B cell (primary cell): ENCODE measurements around the gene IER5L. TPM values are rescaled to one million over a fixed set of nuclear protein-coding genes. Genes with fewer than 3 reads are reported as not detected.

Experiments used
- ATAC-seq: fragments of 200-7000 bp; cut with Tn5 transposase; one replicate; pipeline ENCODE4 v1.10.0; 2021; ENCODE audit warnings: low read depth, mild to moderate bottlenecking, moderate number of reproducible peaks, moderate library complexity
- CTCF ChIA-PET: fragments of 350-600 bp; sonication (Branson Sonifier 250); formaldehyde crosslinking; loops from one replicate; lab custom pipeline; 2021; ENCODE audit warnings: antibody characterized with exemption, inconsistent platforms; lab: Charles Lee
- POLR2A ChIA-PET: fragments of 350-600 bp; sonication (Branson Sonifier 250); formaldehyde crosslinking; loops from one replicate; lab custom pipeline; 2021; ENCODE audit warnings: antibody characterized with exemption; lab: Charles Lee
- DNase-seq: peaks from one replicate; pipeline ENCODE4 v3.0.0; 2013
- H2AFZ ChIP-seq: 2 replicates; pipeline ENCODE4 v1.6.1; 2012; ENCODE audit warnings: mild to moderate bottlenecking, low read depth, low read length; ENCODE audit not compliant: insufficient read depth, poor library complexity, severe bottlenecking
- H3K27ac ChIP-seq, 2 donors: 1 replicate in 1 of 2; 2 replicates in 1 of 2; pipeline ENCODE4 v1.5.1; 2012 to 2013; ENCODE audit warnings: low read length in 2 of 2, mild to moderate bottlenecking in 2 of 2, moderate library complexity in 1 of 2
- H3K27me3 ChIP-seq, 4 experiments: fragments of 200-600 bp in 1 of 4; sonication (generic) in 1 of 4; replicated peaks in 1 of 4; 1 replicate in 2 of 4; 2 replicates in 2 of 4; pipeline versions ENCODE4 v1.6.1 to v1.7.0; 2013 to 2016; ENCODE audit warnings: low read length in 3 of 4, mild to moderate bottlenecking in 2 of 4, mixed read lengths in 1 of 4, moderate library complexity in 1 of 4; ENCODE audit not compliant: insufficient read depth in 4 of 4, control insufficient read depth in 3 of 4; ENCODE audit errors: control extremely low read depth in 1 of 4
- H3K36me3 ChIP-seq, 2 experiments: replicated peaks in 1 of 2; 1 replicate in 1 of 2; 2 replicates in 1 of 2; pipeline versions ENCODE4 v1.6.1 to v1.7.1; 2013; ENCODE audit warnings: low read length in 1 of 2; ENCODE audit not compliant: insufficient read depth in 2 of 2, control insufficient read depth in 1 of 2; ENCODE audit errors: control extremely low read depth in 1 of 2, extremely low read depth in 1 of 2
- H3K4me1 ChIP-seq, 2 donors: fragments of 200-600 bp in 1 of 2; sonication (generic) in 1 of 2; 1 replicate in 1 of 2; 2 replicates in 1 of 2; pipeline versions ENCODE4 v1.5.1 to v1.6.1; 2013 to 2017; ENCODE audit warnings: low read length in 2 of 2; ENCODE audit not compliant: control insufficient read depth in 2 of 2, insufficient read depth in 2 of 2
- H3K4me2 ChIP-seq: replicated peaks from 2 replicates; pipeline ENCODE3; 2012; ENCODE audit warnings: mild to moderate bottlenecking, low read depth, low read length; ENCODE audit not compliant: poor library complexity, severe bottlenecking
- H3K4me3 ChIP-seq, 5 experiments: fragments of 200-600 bp in 1 of 5; sonication (generic) in 1 of 5; 1 replicate in 3 of 5; 2 replicates in 2 of 5; pipeline versions ENCODE4 v1.5.1 to v1.7.0; 2011 to 2016; ENCODE audit warnings: low read length in 4 of 5, mild to moderate bottlenecking in 4 of 5, low read depth in 2 of 5, control low read depth in 1 of 5, moderate library complexity in 1 of 5; ENCODE audit not compliant: insufficient read depth in 1 of 5; ENCODE audit errors: control extremely low read depth in 1 of 5, extremely low read depth in 1 of 5
- H3K79me2 ChIP-seq: fragments of 200-600 bp; sonication (generic); one replicate; pipeline ENCODE4 v1.6.0; 2016; ENCODE audit warnings: low read length; ENCODE audit not compliant: control insufficient read depth, insufficient read depth
- H3K9ac ChIP-seq: fragments of 200-600 bp; sonication (generic); 2 replicates; pipeline ENCODE4 v1.6.1; 2017; ENCODE audit warnings: mild to moderate bottlenecking, low read length, moderate library complexity
- H3K9me3 ChIP-seq, 3 donors: one replicate each; pipeline versions ENCODE4 v1.6.1 to v1.7.1; 2013; ENCODE audit warnings: low read length in 2 of 3; ENCODE audit not compliant: control insufficient read depth in 2 of 3, insufficient read depth in 1 of 3; ENCODE audit errors: control extremely low read depth in 1 of 3
- H4K20me1 ChIP-seq: 2 replicates; pipeline ENCODE4 v1.6.0; 2012; ENCODE audit warnings: mild to moderate bottlenecking, low read length; ENCODE audit not compliant: insufficient read depth, control insufficient read depth, poor library complexity, severe bottlenecking
- H3K27ac Mint-ChIP-seq: one replicate; pipeline ENCODE4 v1.8.0; 2021; ENCODE audit warnings: mixed read lengths
- H3K27me3 Mint-ChIP-seq: one replicate; pipeline ENCODE4 v1.8.0; 2021; ENCODE audit warnings: mixed read lengths
- H3K4me1 Mint-ChIP-seq: one replicate; pipeline ENCODE4 v1.8.0; 2021; ENCODE audit warnings: mixed read lengths
- H3K4me3 Mint-ChIP-seq: one replicate; pipeline ENCODE4 v1.8.0; 2021; ENCODE audit warnings: mixed read lengths
- H3K9me3 Mint-ChIP-seq: one replicate; pipeline ENCODE4 v1.8.0; 2022; ENCODE audit warnings: mixed read lengths; ENCODE audit not compliant: insufficient read depth
- CTCF ChIP-seq: fragments of 200-600 bp; IDR thresholded peaks from one replicate; pipeline ENCODE4 v1.8.0; 2022; ENCODE audit warnings: antibody characterized with exemption, mild to moderate bottlenecking
- EZH2 ChIP-seq: IDR thresholded peaks from 2 replicates; pipeline ENCODE4 v1.6.1; 2012; ENCODE audit warnings: borderline replicate concordance, low read depth, mild to moderate bottlenecking, moderate library complexity, low read length; ENCODE audit not compliant: insufficient read depth, poor library complexity, severe bottlenecking
- WGBS: methylation state at CpG from one replicate; pipeline ENCODE4 v1.1.5; 2013; ENCODE audit warnings: missing lambda C conversion rate; ENCODE audit not compliant: insufficient coverage; 5-methylcytosine and 5-hydroxymethylcytosine counted together
- intact Hi-C: fragments of 100-400 bp; cut with micrococcal nuclease; formaldehyde crosslinking; loops from one replicate; pipeline ENCODE4 v1.10.0; 2022
- polyA plus RNA-seq: library from polyadenylated mRNA; depleted of rRNA; stranded (reverse); fragments of >200 nt; gene quantifications from 2 replicates; pipeline ENCODE4 v1.2.3, GENCODE V29; 2012
- total RNA-seq, 2 donors: library from RNA; stranded (reverse); fragments of 120-200 nt in 1 of 2; gene quantifications; 1 replicate in 1 of 2; 2 replicates in 1 of 2; pipeline versions ENCODE4 v1.2.3 to v1.2.4, GENCODE V29; 2013 to 2022

IER5L gene
- total and polyA plus RNA-seq, 2 donors (not counting 1 experiment from before 2014, with no cell fraction given), result 1.5 to 12.9 TPM

GRCh38 chr9:129175515-129175824 lies 2.6 kb downstream of the IER5L start:
- TF ChIP-seq CTCF (no peak), EZH2 (no peak)
- Histone ChIP-seq H3K27ac (no peak overlapping the region), H3K27me3 (peaks cover 0 to 30% (median 18%) of the 10 kb centered on the region in 4 experiments), H3K4me1 (peaks cover 22 to 34% of the 10 kb centered on the region in 2 donors), H3K9me3 (no peaks in the 10 kb centered on the region), H3K4me3 (peak overlapping the region; percentile 50 to 94 (median 69)), H3K79me2 (no peaks in the 10 kb centered on the region), H2AFZ (peak overlapping the region; percentile 91), H4K20me1 (no peaks in the 10 kb centered on the region), H3K4me2 (peak overlapping the region; percentile 100), H3K9ac (peak overlapping the region; percentile 72), H3K36me3 (no peaks in the 10 kb centered on the region)
- ATAC-seq (no peak), DNase-seq (no peak)
- ChIA-PET CTCF (interaction anchor here (0.6 to 22.0 kb wide), 9 partner anchors 13 to 448 kb away, joined by 3 to 382 read pairs (median 7); partner anchors contain the start of gene NTMT1), POLR2A (interaction anchor here (2.5 to 3.3 kb wide), 2 partner anchors 36 to 208 kb away, joined by 8 to 15 read pairs; no protein-coding TSS in a partner anchor)
- peak overlapping the region; percentile 69 for H3K27ac Mint-ChIP-seq
- intact Hi-C loops, result loop anchor here (2.0 to 10.0 kb wide), 3 partner anchors 35 to 237 kb away; no protein-coding TSS in a partner anchor
- H3K4me1 Mint-ChIP-seq, result peaks cover 22% of the 10 kb centered on the region
- no peaks in the 10 kb centered on the region for H3K9me3 Mint-ChIP-seq
- H3K27me3 Mint-ChIP-seq, result peaks cover 16% of the 10 kb centered on the region
- H3K4me3 Mint-ChIP-seq, result peak overlapping the region; percentile 93
- 0% methylated on average over 6 of the region's 10 CpGs for WGBS
